H9 (cell line): ENCODE measurements around the gene KBTBD13. TPM values are rescaled to one million over a fixed set of nuclear protein-coding genes. Genes with fewer than 3 reads are reported as not detected.

Source experiments
- DNase-seq: peaks from one replicate; pipeline ENCODE4 v3.0.0-alpha.2; 2017
- H2AFZ ChIP-seq: one replicate; pipeline ENCODE4 v1.6.1; 2013; ENCODE audit warnings: mild to moderate bottlenecking, low read length, control low read depth, moderate library complexity
- H2AK5ac ChIP-seq: 2 replicates; pipeline ENCODE4 v1.6.1; 2013; ENCODE audit warnings: low read length, control low read depth, mixed read lengths; ENCODE audit not compliant: insufficient read length
- H2BK120ac ChIP-seq: one replicate; pipeline ENCODE4 v1.6.1; 2013; ENCODE audit warnings: low read depth, mild to moderate bottlenecking, low read length, control low read depth, inconsistent platforms; ENCODE audit not compliant: poor library complexity, severe bottlenecking
- H2BK12ac ChIP-seq: 2 replicates; pipeline ENCODE4 v1.6.1; 2013; ENCODE audit warnings: low read length, control low read depth, mixed read lengths, low read depth; ENCODE audit not compliant: insufficient read length
- H2BK15ac ChIP-seq: 2 replicates; pipeline ENCODE4 v1.6.1; 2013; ENCODE audit warnings: low read depth, low read length, control low read depth
- H2BK20ac ChIP-seq: one replicate; pipeline ENCODE4 v1.6.1; 2013; ENCODE audit warnings: low read depth, mild to moderate bottlenecking, low read length, control low read depth, inconsistent platforms; ENCODE audit not compliant: poor library complexity, severe bottlenecking
- H2BK5ac ChIP-seq: 2 replicates; pipeline ENCODE4 v1.6.1; 2013; ENCODE audit warnings: low read length, control low read depth, mixed read lengths; ENCODE audit not compliant: insufficient read length
- H3K14ac ChIP-seq: 2 replicates; pipeline ENCODE4 v1.6.1; 2013; ENCODE audit warnings: low read length, control low read depth; ENCODE audit not compliant: insufficient read depth
- H3K18ac ChIP-seq: 2 replicates; pipeline ENCODE4 v1.6.1; 2013; ENCODE audit warnings: low read depth, mild to moderate bottlenecking, mixed read lengths, low read length, control low read depth; ENCODE audit not compliant: insufficient read length
- H3K23ac ChIP-seq: 2 replicates; pipeline ENCODE4 v1.6.1; 2013; ENCODE audit warnings: low read length, control low read depth, mixed read lengths, low read depth; ENCODE audit not compliant: insufficient read length
- H3K23me2 ChIP-seq: 2 replicates; pipeline ENCODE4 v1.6.1; 2013; ENCODE audit warnings: low read depth, mild to moderate bottlenecking, mixed read lengths, low read length, control low read depth; ENCODE audit not compliant: insufficient read length, poor library complexity, severe bottlenecking
- H3K27ac ChIP-seq: 2 replicates; pipeline ENCODE4 v1.5.1; 2013; ENCODE audit warnings: low read length, control low read depth, mixed read lengths, low read depth; ENCODE audit not compliant: insufficient read length
- H3K27me3 ChIP-seq: 2 replicates; pipeline ENCODE4 v1.6.1; 2013; ENCODE audit warnings: low read length, control low read depth, inconsistent platforms; ENCODE audit not compliant: insufficient read depth
- H3K4ac ChIP-seq: 2 replicates; pipeline ENCODE4 v1.6.1; 2013; ENCODE audit warnings: low read depth, mild to moderate bottlenecking, control low read depth, inconsistent platforms, low read length, moderate library complexity
- H3K4me1 ChIP-seq: 2 replicates; pipeline ENCODE4 v1.6.1; 2013; ENCODE audit warnings: low read length, control low read depth, inconsistent platforms; ENCODE audit not compliant: insufficient read depth
- H3K4me2 ChIP-seq: 2 replicates; pipeline ENCODE4 v1.6.1; 2013; ENCODE audit warnings: low read length, control low read depth, mixed read lengths; ENCODE audit not compliant: insufficient read length, insufficient read depth
- H3K56ac ChIP-seq: 2 replicates; pipeline ENCODE4 v1.6.1; 2013; ENCODE audit warnings: low read depth, mild to moderate bottlenecking, mixed read lengths, low read length, control low read depth; ENCODE audit not compliant: insufficient read length
- H3K79me1 ChIP-seq: 2 replicates; pipeline ENCODE4 v1.6.1; 2013; ENCODE audit warnings: low read depth, mild to moderate bottlenecking, moderate library complexity, low read length, control low read depth, inconsistent platforms; ENCODE audit not compliant: insufficient read depth, poor library complexity, severe bottlenecking
- H3K79me2 ChIP-seq: 2 replicates; pipeline ENCODE4 v1.6.1; 2013; ENCODE audit warnings: low read length, control low read depth, inconsistent platforms; ENCODE audit not compliant: insufficient read depth
- H3K9ac ChIP-seq: 2 replicates; pipeline ENCODE4 v1.6.1; 2013; ENCODE audit warnings: low read length, control low read depth, mixed read lengths; ENCODE audit not compliant: insufficient read length; ENCODE audit errors: extremely low read depth
- H3K9me3 ChIP-seq: one replicate; pipeline ENCODE4 v1.6.1; 2013; ENCODE audit warnings: low read depth, low read length, inconsistent platforms; ENCODE audit not compliant: control insufficient read depth
- H3T11ph ChIP-seq: one replicate; pipeline ENCODE4 v1.6.1; 2013; ENCODE audit warnings: mild to moderate bottlenecking, low read length, control low read depth, inconsistent platforms
- H4K20me1 ChIP-seq: one replicate; pipeline ENCODE4 v1.6.1; 2013; ENCODE audit not compliant: control insufficient read depth, insufficient read length, insufficient read depth
- H4K5ac ChIP-seq: 2 replicates; pipeline ENCODE4 v1.6.1; 2013; ENCODE audit warnings: low read depth, mild to moderate bottlenecking, mixed read lengths, low read length, control low read depth; ENCODE audit not compliant: insufficient read length
- H4K8ac ChIP-seq: replicated peaks from 2 replicates; pipeline ENCODE4 v1.6.1; 2013; ENCODE audit warnings: low read length, control low read depth, mixed read lengths, low read depth; ENCODE audit not compliant: insufficient read length
- H4K91ac ChIP-seq: 2 replicates; pipeline ENCODE4 v1.6.1; 2013; ENCODE audit warnings: low read depth, mild to moderate bottlenecking, moderate library complexity, mixed read lengths, low read length, control low read depth; ENCODE audit not compliant: insufficient read length
- H3K27ac Mint-ChIP-seq, 3 experiments: 2 replicates in 2 of 3; 3 replicates in 1 of 3; pipeline ENCODE4 v1.8.0; 2020 to 2021; ENCODE audit warnings: mixed read lengths in 3 of 3, mild to moderate bottlenecking in 1 of 3, moderate library complexity in 1 of 3
- H3K27me3 Mint-ChIP-seq: 2 replicates; pipeline ENCODE4 v1.8.0; 2021; ENCODE audit warnings: low read depth, mild to moderate bottlenecking, moderate library complexity, mixed read lengths
- H3K36me3 Mint-ChIP-seq, 3 experiments: 2 replicates in 2 of 3; 3 replicates in 1 of 3; pipeline ENCODE4 v1.8.0; 2020 to 2021; ENCODE audit warnings: low read depth in 3 of 3, mixed read lengths in 3 of 3; ENCODE audit not compliant: insufficient read depth in 1 of 3
- H3K4me1 Mint-ChIP-seq, 2 experiments: 2 replicates each; pipeline ENCODE4 v1.8.0; 2020; ENCODE audit warnings: mixed read lengths in 2 of 2
- H3K4me3 Mint-ChIP-seq, 2 experiments: 2 replicates in 1 of 2; 3 replicates in 1 of 2; pipeline ENCODE4 v1.8.0; 2020 to 2021; ENCODE audit warnings: mild to moderate bottlenecking in 2 of 2, mixed read lengths in 2 of 2, moderate library complexity in 1 of 2
- H3K9me3 Mint-ChIP-seq, 2 experiments: 2 replicates in 1 of 2; 3 replicates in 1 of 2; pipeline ENCODE4 v1.8.0; 2020; ENCODE audit warnings: mild to moderate bottlenecking in 2 of 2, mixed read lengths in 2 of 2, moderate library complexity in 1 of 2
- WGBS: extraction: QIAGEN DNeasy Blood & Tissue Kit; methylation state at CpG from one replicate; pipeline ENCODE4 v1.1.7; 2013; ENCODE audit warnings: missing lambda C conversion rate, low lambda C conversion rate, mixed read lengths; ENCODE audit not compliant: insufficient read length; ENCODE audit errors: extremely low coverage; 5-methylcytosine and 5-hydroxymethylcytosine counted together
- total RNA-seq: library from RNA; stranded (reverse); gene quantifications from 2 replicates; pipeline ENCODE4 v1.2.1, GENCODE V29; 2021
- TF ChIP-seq, protein P1 (sequence below): fragments of 200-600 bp; sonication (generic); conservative IDR thresholded peaks from 3 replicates; pipeline ENCODE4 v1.8.0; 2021; ENCODE audit warnings: antibody characterized with exemption, mild to moderate bottlenecking

The KBTBD13 gene
- total RNA-seq, 1 experiment from 2014 or later = not detected

DNA sequence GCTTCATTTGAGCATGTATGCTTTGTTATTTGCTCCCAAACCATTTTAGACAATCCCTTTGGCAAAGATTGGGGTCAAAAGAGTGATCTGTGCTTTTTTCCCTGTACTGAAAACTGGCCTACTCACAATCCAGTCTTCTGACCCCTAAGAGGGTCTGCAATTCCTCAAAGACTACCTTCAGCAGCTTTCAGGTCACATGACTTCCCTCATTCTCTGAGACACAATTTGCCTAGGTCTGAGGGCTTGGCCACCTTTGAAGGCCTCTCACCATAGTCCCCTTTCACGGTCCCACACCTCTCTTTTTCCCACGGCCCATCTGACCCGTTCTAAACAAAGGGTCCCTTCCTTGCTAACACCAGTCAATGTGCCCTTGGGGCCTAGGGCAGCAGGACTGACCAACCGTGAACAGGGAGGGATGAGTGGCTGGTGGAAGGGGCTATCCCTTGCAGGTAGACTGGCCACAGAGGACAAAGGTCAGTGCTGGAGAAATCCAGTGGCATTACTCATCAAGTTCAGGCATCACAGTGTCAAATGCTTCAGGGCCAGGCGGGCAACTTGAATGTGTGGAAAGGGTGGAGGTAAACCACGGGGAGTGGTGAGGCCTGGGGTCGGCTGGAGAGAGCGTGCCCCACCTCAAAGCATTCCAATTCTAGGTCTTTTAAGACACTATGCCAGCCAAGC is 19.5 kb upstream of the KBTBD13 start:
- H3K4me3 Mint-ChIP-seq = no peak overlapping the region; a peak in 1 of 5 replicates
- H3T11ph ChIP-seq = no peak overlapping the region
- H3K9me3 ChIP-seq = no peaks in the 10 kb centered on the region
- H3K4me1 Mint-ChIP-seq = no peaks in the 10 kb centered on the region
- no peak overlapping the region for H3K27ac ChIP-seq
- no peaks in the 10 kb centered on the region for H3K27me3 ChIP-seq
- H4K91ac ChIP-seq = no peak overlapping the region
- H3K27ac Mint-ChIP-seq = peak overlapping the region in 1 of 3 experiments; percentile 35; a peak in 3 of 7 replicates
- H2BK5ac ChIP-seq = no peak overlapping the region
- H2BK15ac ChIP-seq = no peak overlapping the region
- no peak overlapping the region for H2AK5ac ChIP-seq
- no peak overlapping the region for H4K5ac ChIP-seq
- WGBS = no CpG with 5 or more reads among the region's 8 CpGs
- DNase-seq = no peak
- H4K20me1 ChIP-seq = no peaks in the 10 kb centered on the region
- H3K23me2 ChIP-seq = no peaks in the 10 kb centered on the region
- no peak overlapping the region for H2BK20ac ChIP-seq
- no peaks in the 10 kb centered on the region for H3K79me1 ChIP-seq
- no peak overlapping the region for H2BK120ac ChIP-seq
- H3K27me3 Mint-ChIP-seq = no peaks in the 10 kb centered on the region
- H3K9me3 Mint-ChIP-seq = no peaks in the 10 kb centered on the region
- H3K4me1 ChIP-seq = no peaks in the 10 kb centered on the region
- no peaks in the 10 kb centered on the region for H3K79me2 ChIP-seq
- no peak overlapping the region for H3K4me2 ChIP-seq
- H4K8ac ChIP-seq = no peak overlapping the region
- TF ChIP-seq, protein P1, sequence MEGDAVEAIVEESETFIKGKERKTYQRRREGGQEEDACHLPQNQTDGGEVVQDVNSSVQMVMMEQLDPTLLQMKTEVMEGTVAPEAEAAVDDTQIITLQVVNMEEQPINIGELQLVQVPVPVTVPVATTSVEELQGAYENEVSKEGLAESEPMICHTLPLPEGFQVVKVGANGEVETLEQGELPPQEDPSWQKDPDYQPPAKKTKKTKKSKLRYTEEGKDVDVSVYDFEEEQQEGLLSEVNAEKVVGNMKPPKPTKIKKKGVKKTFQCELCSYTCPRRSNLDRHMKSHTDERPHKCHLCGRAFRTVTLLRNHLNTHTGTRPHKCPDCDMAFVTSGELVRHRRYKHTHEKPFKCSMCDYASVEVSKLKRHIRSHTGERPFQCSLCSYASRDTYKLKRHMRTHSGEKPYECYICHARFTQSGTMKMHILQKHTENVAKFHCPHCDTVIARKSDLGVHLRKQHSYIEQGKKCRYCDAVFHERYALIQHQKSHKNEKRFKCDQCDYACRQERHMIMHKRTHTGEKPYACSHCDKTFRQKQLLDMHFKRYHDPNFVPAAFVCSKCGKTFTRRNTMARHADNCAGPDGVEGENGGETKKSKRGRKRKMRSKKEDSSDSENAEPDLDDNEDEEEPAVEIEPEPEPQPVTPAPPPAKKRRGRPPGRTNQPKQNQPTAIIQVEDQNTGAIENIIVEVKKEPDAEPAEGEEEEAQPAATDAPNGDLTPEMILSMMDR = no peak
- no peak overlapping the region for H3K9ac ChIP-seq
- no peak overlapping the region for H3K18ac ChIP-seq
- H3K23ac ChIP-seq = no peak overlapping the region
- no peak overlapping the region for H3K56ac ChIP-seq
- no peak overlapping the region for H2BK12ac ChIP-seq
- H3K36me3 Mint-ChIP-seq = peaks cover 0 to 6% (median 4%) of the 10 kb centered on the region in 3 experiments; a peak in 3 of 7 replicates
- H3K14ac ChIP-seq = no peak overlapping the region
- H3K4ac ChIP-seq = no peak overlapping the region
- H2AFZ ChIP-seq = no peak overlapping the region
